Stomach (tissue), 4 donors: ENCODE results near the gene HCFC1.

Experiments
- POLR2A ChIP-seq, 4 donors: fragments of 450-650 bp; IDR thresholded peaks; one replicate each; pipeline ENCODE4 v1.6.1; 2016; ENCODE audit warnings: antibody characterized with exemption in 4 of 4, control low read depth in 2 of 4, mild to moderate bottlenecking in 1 of 4, moderate library complexity in 1 of 4
- POLR2AphosphoS5 ChIP-seq, 3 donors: sonication (generic); formaldehyde crosslinking; IDR thresholded peaks; one replicate each; pipeline ENCODE4 v1.6.1; 2016; ENCODE audit warnings: antibody characterized with exemption in 3 of 3
- TF ChIP-seq, protein P1 (sequence below), 7 experiments: fragments of 450-650 bp in 4 of 7; fragments of 200-600 bp in 3 of 7; sonication (generic) in 3 of 7; IDR thresholded peaks; one replicate each; pipeline ENCODE4 v1.5.1; 2016 to 2019; ENCODE audit warnings: antibody characterized with exemption in 7 of 7, control low read depth in 2 of 7, mild to moderate bottlenecking in 1 of 7

DNA sequence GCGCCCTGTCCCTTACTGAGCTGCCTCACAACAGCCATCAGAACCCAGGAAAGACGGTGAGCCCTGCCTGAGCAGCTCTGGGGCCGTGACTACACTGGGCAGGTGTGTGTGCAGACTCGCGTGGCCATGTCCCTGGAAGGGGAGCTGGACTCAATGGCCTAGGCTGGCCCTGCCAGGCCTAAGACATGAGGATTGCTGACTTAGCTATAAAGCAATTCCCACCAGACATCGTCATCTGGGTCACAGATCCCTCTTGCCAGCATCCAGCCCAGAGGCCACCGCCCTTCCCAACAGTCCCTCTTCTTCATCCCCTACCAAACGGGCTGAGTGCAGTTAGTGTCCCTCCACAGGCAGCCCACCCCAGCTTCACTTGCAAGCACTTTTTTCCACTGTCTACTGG lies 40.5 kb downstream of the HCFC1 start:
- TF ChIP-seq, protein P1, sequence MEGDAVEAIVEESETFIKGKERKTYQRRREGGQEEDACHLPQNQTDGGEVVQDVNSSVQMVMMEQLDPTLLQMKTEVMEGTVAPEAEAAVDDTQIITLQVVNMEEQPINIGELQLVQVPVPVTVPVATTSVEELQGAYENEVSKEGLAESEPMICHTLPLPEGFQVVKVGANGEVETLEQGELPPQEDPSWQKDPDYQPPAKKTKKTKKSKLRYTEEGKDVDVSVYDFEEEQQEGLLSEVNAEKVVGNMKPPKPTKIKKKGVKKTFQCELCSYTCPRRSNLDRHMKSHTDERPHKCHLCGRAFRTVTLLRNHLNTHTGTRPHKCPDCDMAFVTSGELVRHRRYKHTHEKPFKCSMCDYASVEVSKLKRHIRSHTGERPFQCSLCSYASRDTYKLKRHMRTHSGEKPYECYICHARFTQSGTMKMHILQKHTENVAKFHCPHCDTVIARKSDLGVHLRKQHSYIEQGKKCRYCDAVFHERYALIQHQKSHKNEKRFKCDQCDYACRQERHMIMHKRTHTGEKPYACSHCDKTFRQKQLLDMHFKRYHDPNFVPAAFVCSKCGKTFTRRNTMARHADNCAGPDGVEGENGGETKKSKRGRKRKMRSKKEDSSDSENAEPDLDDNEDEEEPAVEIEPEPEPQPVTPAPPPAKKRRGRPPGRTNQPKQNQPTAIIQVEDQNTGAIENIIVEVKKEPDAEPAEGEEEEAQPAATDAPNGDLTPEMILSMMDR (IDR thresholded peaks at IDR 0.05): no peak
- TF ChIP-seq POLR2A (IDR thresholded peaks at IDR 0.05) (no peak), POLR2AphosphoS5 (IDR thresholded peaks at IDR 0.05) (no peak)
